Measurements from ENCODE around the gene ITPRID1. TPM values are rescaled to one million over a fixed set of nuclear protein-coding genes. Genes with fewer than 3 reads are reported as not detected.

ITPRID1 gene
- total and polyA plus RNA-seq, 2 of the 8 experiments (the other 6 are each of a cell fraction or from before 2014, with no cell fraction given) = 0.09 to 0.47 TPM

Other genes with a start within 250 kb of the ITPRID1 start
- not detected in 2 replicates for gene NEUROD6, start 173.4 kb upstream of the ITPRID1 start, total RNA-seq (2021; fragmentation: NEBNext Ultra II Directional; extraction: Animal tissue kit (Norgen Biotek cat#: 25700))
- not detected in 2 replicates for gene NEUROD6, start 173.4 kb upstream of the ITPRID1 start, polyA plus RNA-seq (2011; rRNA removed)
- 2.5 and 3.8 TPM in 2 replicates for gene PPP1R17, start 173.1 kb downstream of the ITPRID1 start, total RNA-seq (2021; fragmentation: NEBNext Ultra II Directional; extraction: Animal tissue kit (Norgen Biotek cat#: 25700))
- 0.50 and 1.5 TPM in 2 replicates for gene PPP1R17, start 173.1 kb downstream of the ITPRID1 start, polyA plus RNA-seq (2011; rRNA removed)